OCI-LY1 (cell line): ENCODE results near the gene RNF144A.

Experiments
- H2AFZ ChIP-seq: fragments of 200-600 bp; sonication (generic), shearing (Covaris generic); 2 replicates; pipeline ENCODE4 v1.6.0; 2014; ENCODE audit warnings: antibody characterized with exemption, mild to moderate bottlenecking, low read length
- H3F3A ChIP-seq: fragments of 200-600 bp; sonication (generic), shearing (Covaris generic); 2 replicates; pipeline ENCODE4 v1.6.0; 2014; ENCODE audit warnings: mild to moderate bottlenecking, antibody characterized with exemption, low read length, moderate library complexity; ENCODE audit not compliant: insufficient read depth
- H3K27ac ChIP-seq: fragments of 200-600 bp; sonication (generic); 2 replicates; pipeline ENCODE4 v1.5.1; 2014; ENCODE audit warnings: low read length, mixed run types, mild to moderate bottlenecking, low read depth; ENCODE audit not compliant: poor library complexity, severe bottlenecking
- H3K27me3 ChIP-seq: fragments of 200-600 bp; sonication (generic); 2 replicates; pipeline ENCODE4 v1.6.0; 2014; ENCODE audit warnings: antibody characterized with exemption, mild to moderate bottlenecking, low read length, moderate library complexity; ENCODE audit not compliant: insufficient read depth
- H3K36me3 ChIP-seq: fragments of 200-600 bp; sonication (generic); 2 replicates; pipeline ENCODE4 v1.6.1; 2014; ENCODE audit warnings: mild to moderate bottlenecking, antibody characterized with exemption, low read length, moderate library complexity, mixed read lengths; ENCODE audit not compliant: insufficient read depth
- H3K4me1 ChIP-seq: fragments of 200-600 bp; sonication (generic); 2 replicates; pipeline ENCODE4 v1.5.1; 2014; ENCODE audit warnings: mild to moderate bottlenecking, low read length, moderate library complexity; ENCODE audit not compliant: insufficient read depth, severe bottlenecking
- H3K4me2 ChIP-seq: fragments of 200-600 bp; sonication (generic), shearing (Covaris generic); 2 replicates; pipeline ENCODE4 v1.6.1; 2014; ENCODE audit warnings: low read length
- H3K4me3 ChIP-seq: fragments of 200-600 bp; sonication (generic); 2 replicates; pipeline ENCODE4 v1.5.1; 2014; ENCODE audit warnings: low read length, low read depth, mild to moderate bottlenecking, mixed read lengths; ENCODE audit not compliant: poor library complexity, severe bottlenecking
- H3K79me2 ChIP-seq: fragments of 200-600 bp; shearing (Covaris generic); 2 replicates; pipeline ENCODE4 v1.6.1; 2016; ENCODE audit warnings: mixed run types, low read length, mixed read lengths; ENCODE audit not compliant: insufficient read depth
- H3K9ac ChIP-seq: fragments of 200-600 bp; sonication (generic), shearing (Covaris generic); 2 replicates; pipeline ENCODE4 v1.6.1; 2014; ENCODE audit warnings: mild to moderate bottlenecking, low read length, mixed read lengths
- H3K9me2 ChIP-seq: fragments of 200-600 bp; sonication (generic), shearing (Covaris generic); 2 replicates; pipeline ENCODE4 v1.6.1; 2014; ENCODE audit warnings: low read depth, mild to moderate bottlenecking, low read length, mixed read lengths
- H3K9me3 ChIP-seq: fragments of 200-600 bp; shearing (Covaris generic); 2 replicates; pipeline ENCODE4 v1.6.1; 2014; ENCODE audit warnings: low read length, mixed read lengths
- H4K20me1 ChIP-seq: fragments of 200-600 bp; sonication (generic), shearing (Covaris generic); 2 replicates; pipeline ENCODE4 v1.6.0; 2016; ENCODE audit warnings: mild to moderate bottlenecking, low read length; ENCODE audit not compliant: insufficient read depth
- EZH2 ChIP-seq: fragments of 200-600 bp; sonication (generic), shearing (Covaris generic); IDR thresholded peaks from 2 replicates; pipeline ENCODE4 v1.8.0; 2017; ENCODE audit warnings: borderline replicate concordance, mixed run types, mild to moderate bottlenecking, antibody characterized with exemption, low read length, moderate library complexity, mixed read lengths
- TF ChIP-seq, protein P1 (sequence below): fragments of 200-600 bp; sonication (generic), shearing (Covaris generic); IDR thresholded peaks from 2 replicates; pipeline ENCODE4 v1.5.1; 2017; ENCODE audit warnings: mild to moderate bottlenecking, antibody characterized with exemption, low read length, moderate library complexity, mixed read lengths

Gene RNF144A

DNA sequence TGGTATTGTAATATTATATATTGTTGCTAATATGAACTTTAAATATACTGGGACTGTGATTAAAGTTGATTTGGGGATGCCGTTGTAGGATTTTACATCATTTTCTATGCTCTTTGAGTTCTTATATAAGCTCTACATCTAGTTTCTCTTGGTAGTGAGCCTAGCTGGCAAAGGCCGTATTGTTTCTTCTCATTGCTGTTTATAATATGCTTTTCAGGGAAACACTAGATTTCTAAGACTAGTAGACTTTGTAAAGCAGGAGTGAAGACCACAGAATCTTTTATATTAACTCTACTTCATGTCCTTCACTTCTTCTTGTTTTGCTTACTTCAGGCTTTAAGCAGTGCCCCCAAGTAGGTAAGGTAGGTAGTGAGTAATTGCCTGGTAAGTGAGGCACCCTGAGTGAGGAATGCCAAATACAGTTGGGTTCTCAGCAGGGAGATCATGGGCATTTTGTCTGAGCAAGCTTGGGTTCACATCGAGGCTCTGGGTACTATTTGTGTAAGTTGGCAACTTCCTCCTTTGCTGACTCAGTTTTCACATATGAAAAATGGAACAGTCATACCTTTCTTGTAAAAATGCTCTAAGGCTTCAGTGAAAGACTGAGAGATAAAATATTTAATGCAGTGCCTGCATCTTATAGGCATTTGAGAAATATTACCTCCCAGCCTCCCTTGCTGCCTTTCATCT is 96.4 kb downstream of the RNF144A start:
- H3K27ac ChIP-seq, result no peak overlapping the region
- no peaks in the 10 kb centered on the region for H3K4me1 ChIP-seq
- H3K4me2 ChIP-seq, result no peak overlapping the region

DNA sequence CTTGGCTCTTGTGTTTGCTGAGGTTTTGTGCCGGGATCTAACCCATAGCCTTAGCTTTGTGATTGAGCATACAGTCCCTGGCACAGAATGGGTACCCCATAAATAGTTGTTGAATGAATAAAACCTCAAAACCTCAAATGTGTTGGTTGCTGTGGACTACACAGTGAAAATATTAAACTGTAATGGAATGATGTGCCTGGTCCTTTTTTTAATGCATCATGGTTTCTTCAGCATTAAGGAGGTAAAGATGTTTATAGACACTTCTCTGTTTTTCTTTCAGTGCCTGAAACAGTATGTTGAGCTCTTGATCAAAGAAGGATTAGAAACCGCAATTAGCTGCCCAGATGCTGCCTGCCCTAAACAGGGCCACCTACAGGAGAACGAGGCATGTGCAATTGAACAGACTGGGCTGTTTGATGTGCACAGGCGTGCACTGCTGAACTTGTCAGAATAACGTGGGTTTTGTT is 97.0 kb downstream of the RNF144A start:
- TF ChIP-seq EZH2, result no peak
- TF ChIP-seq, protein P1, sequence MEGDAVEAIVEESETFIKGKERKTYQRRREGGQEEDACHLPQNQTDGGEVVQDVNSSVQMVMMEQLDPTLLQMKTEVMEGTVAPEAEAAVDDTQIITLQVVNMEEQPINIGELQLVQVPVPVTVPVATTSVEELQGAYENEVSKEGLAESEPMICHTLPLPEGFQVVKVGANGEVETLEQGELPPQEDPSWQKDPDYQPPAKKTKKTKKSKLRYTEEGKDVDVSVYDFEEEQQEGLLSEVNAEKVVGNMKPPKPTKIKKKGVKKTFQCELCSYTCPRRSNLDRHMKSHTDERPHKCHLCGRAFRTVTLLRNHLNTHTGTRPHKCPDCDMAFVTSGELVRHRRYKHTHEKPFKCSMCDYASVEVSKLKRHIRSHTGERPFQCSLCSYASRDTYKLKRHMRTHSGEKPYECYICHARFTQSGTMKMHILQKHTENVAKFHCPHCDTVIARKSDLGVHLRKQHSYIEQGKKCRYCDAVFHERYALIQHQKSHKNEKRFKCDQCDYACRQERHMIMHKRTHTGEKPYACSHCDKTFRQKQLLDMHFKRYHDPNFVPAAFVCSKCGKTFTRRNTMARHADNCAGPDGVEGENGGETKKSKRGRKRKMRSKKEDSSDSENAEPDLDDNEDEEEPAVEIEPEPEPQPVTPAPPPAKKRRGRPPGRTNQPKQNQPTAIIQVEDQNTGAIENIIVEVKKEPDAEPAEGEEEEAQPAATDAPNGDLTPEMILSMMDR, result peak; percentile 45
- H3K27ac ChIP-seq, result no peak overlapping the region
- no peaks in the 10 kb centered on the region for H3K4me1 ChIP-seq
- H2AFZ ChIP-seq, result no peak overlapping the region
- H4K20me1 ChIP-seq, result no peaks in the 10 kb centered on the region
- no peak overlapping the region for H3K4me2 ChIP-seq
- H3F3A ChIP-seq, result no peaks in the 10 kb centered on the region
- H3K79me2 ChIP-seq, result no peaks in the 10 kb centered on the region
- H3K4me3 ChIP-seq, result no peak overlapping the region
- H3K27me3 ChIP-seq, result 0 out of 2 replicates have a peak, but pooled peaks cover 3% of the 10 kb centered on the region
- H3K9ac ChIP-seq, result no peak overlapping the region
- H3K9me3 ChIP-seq, result no peaks in the 10 kb centered on the region
- no peaks in the 10 kb centered on the region for H3K9me2 ChIP-seq
- no peaks in the 10 kb centered on the region for H3K36me3 ChIP-seq

More for the DNA sequence above, 96.4 kb downstream of the RNF144A start:
- Histone ChIP-seq H3K4me3 (no peak overlapping the region), H4K20me1 (no peaks in the 10 kb centered on the region), H3F3A (no peaks in the 10 kb centered on the region), H3K36me3 (no peaks in the 10 kb centered on the region), H3K9ac (no peak overlapping the region), H3K27me3 (0 out of 2 replicates have a peak, but pooled peaks cover 3% of the 10 kb centered on the region), H3K9me2 (no peaks in the 10 kb centered on the region), H3K9me3 (no peaks in the 10 kb centered on the region), H3K79me2 (no peaks in the 10 kb centered on the region), H2AFZ (no peak overlapping the region)
- TF ChIP-seq, protein P1, result no peak
- no peak for TF ChIP-seq EZH2

DNA sequence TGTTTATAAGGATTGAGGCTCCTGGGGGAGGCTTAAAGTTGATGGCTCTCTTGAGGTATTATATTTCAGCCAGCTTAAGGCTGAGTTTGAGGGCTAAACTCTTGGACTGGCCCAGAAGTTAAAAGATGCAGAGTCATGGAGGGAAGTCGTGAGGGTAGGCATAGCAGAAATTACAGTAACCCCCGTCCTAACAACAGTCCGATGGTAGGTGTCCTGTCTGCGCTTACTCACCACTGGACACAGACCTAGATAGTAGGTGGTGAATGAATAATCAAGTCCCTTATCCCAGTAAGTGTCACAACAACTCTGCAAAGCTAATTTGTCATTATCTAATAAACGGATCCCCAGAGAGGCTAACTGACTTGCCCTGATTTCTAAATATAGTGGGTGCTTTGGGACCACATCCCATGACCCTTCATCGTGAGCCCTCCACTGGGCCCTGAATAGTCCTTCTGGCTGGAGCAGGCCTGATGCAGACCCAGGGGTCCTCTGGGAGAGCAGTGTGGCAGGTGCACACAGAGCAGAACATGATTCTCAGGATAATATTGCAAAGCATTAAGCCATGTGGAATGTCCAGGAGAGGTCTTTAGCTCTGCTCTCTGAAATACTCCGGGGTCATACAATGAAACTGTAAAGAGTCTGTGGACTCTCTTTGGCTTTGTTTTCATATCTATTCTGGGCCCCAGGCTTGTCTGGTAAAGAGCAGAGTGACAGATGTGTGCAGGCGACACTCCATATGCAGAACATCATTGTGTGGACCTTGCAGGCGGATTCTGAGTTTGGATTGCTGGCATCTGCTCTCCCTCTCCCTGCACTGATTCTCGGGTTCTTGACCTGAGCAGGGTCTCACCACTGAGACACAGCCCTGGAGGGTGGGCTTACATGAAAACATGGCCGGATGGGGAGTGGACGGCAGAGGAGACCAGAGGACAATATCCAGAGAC is 98.1 kb downstream of the RNF144A start:
- Histone ChIP-seq H3K9ac (no peak overlapping the region), H3F3A (no peaks in the 10 kb centered on the region), H3K4me3 (no peak overlapping the region), H3K9me2 (no peaks in the 10 kb centered on the region), H3K27ac (no peak overlapping the region), H2AFZ (no peak overlapping the region), H3K36me3 (no peaks in the 10 kb centered on the region), H3K27me3 (0 out of 2 replicates have a peak, but pooled peaks cover 7% of the 10 kb centered on the region), H3K9me3 (no peaks in the 10 kb centered on the region), H4K20me1 (no peaks in the 10 kb centered on the region), H3K4me2 (no peak overlapping the region), H3K79me2 (no peaks in the 10 kb centered on the region), H3K4me1 (no peaks in the 10 kb centered on the region)
- no peak for TF ChIP-seq EZH2
- TF ChIP-seq, protein P1, result no peak
